Activated CD4-positive, alpha-beta T cell treated with anti-CD3 and anti-CD28 coated beads, Interleukin-10, Interleukin-2, amounts not matched to agents 100 ng/mL and 50 ng/mL, durations not matched to agents 16 hours and 8 hours (primary cell): ENCODE measurements around the gene LY6G5C.

Experiments
- DNase-seq: peaks from one replicate; pipeline ENCODE4 v3.0.0-alpha.2; 2020

LY6G5C gene

GRCh38 chr6:31660381-31661261 lies 20.2 kb downstream of the LY6G5C start, which contains the start of gene C6orf47:
Gene C6orf47, minus strand, starts transcription at chr6:31660778. Its CDS starts 831 bp downstream, at chr6:31659947.
- peak; percentile 88 for DNase-seq

GRCh38 chr6:31659649-31660380 lies 21.1 kb downstream of the LY6G5C start:
- peak; percentile 52 for DNase-seq

- no peak for DNase-seq
Measured at GRCh38 chr6:31658983-31659648, 21.8 kb downstream of the LY6G5C start.

GRCh38 chr6:31658158-31658688 lies 22.6 kb downstream of the LY6G5C start:
- DNase-seq: no peak

DNA sequence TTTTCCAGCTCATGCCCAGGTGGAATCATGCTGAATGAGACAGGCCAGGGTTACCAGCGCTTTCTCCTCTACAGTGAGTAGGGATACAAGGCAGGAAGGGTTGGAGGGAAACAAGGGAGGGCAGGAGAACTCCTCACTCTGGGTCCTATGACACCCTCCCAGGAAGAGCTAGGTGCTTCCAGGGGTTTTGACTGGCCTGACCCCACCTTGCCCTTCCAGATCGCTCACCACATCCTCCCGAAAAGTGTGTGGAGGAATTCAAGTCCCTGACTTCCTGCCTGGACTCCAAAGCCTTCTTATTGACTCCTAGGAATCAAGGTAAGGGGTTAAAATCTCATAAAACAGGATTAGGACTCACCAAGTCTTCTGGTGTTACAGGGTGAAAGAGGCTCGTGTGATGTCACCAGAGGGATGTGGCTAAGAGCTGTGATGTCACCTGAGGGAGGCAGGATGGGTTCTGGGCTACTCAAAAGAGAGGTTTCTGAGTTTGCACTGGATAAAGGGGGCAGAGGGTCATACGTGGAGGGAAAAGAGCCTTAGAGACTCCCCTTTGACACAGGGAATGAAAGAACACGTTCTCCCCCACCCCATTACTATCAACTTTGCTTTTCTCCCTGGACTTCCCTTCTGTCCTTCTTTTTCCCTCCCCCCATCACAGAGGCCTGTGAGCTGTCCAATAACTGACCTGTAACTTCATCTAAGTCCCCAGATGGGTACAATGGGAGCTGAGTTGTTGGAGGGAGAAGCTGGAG lies 23.3 kb downstream of the LY6G5C start:
- DNase-seq: peak; percentile 45

GRCh38 chr6:31655349-31656237 lies 25.3 kb downstream of the LY6G5C start, which contains the start of gene APOM:
Gene APOM, plus strand, starts transcription at chr6:31655894. Its CDS starts 73 bp downstream, at chr6:31655967.
- no peak for DNase-seq

- no peak for DNase-seq
Measured at GRCh38 chr6:31654574-31655348, 26.1 kb downstream of the LY6G5C start.

GRCh38 chr6:31652925-31653724 lies 27.7 kb downstream of the LY6G5C start:
- peak; percentile 92 for DNase-seq

GRCh38 chr6:31651602-31652191 lies 29.2 kb downstream of the LY6G5C start:
- DNase-seq: peak; percentile 77

DNA sequence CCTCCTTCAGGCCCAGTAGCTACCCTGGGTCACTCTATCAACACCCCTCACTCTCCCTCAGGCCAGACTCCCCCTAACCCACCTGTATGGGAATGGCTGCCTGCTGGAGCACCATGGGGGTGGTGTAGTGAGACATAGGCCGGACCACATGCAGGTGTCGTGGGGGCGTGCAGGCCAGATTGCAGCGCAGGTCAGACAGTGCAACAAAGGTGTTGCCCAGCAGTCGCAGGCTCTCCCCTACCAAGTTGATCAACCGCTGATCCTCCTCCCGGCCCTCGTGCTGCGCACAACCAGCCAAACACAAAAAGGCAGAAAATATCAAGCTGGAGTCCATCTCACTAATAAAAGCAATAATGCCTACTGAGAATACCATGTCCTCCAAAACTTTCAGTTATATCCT lies 35.5 kb downstream of the LY6G5C start:
- no peak for DNase-seq

GRCh38 chr6:31643818-31644454 lies 36.9 kb downstream of the LY6G5C start:
- no peak for DNase-seq

DNA sequence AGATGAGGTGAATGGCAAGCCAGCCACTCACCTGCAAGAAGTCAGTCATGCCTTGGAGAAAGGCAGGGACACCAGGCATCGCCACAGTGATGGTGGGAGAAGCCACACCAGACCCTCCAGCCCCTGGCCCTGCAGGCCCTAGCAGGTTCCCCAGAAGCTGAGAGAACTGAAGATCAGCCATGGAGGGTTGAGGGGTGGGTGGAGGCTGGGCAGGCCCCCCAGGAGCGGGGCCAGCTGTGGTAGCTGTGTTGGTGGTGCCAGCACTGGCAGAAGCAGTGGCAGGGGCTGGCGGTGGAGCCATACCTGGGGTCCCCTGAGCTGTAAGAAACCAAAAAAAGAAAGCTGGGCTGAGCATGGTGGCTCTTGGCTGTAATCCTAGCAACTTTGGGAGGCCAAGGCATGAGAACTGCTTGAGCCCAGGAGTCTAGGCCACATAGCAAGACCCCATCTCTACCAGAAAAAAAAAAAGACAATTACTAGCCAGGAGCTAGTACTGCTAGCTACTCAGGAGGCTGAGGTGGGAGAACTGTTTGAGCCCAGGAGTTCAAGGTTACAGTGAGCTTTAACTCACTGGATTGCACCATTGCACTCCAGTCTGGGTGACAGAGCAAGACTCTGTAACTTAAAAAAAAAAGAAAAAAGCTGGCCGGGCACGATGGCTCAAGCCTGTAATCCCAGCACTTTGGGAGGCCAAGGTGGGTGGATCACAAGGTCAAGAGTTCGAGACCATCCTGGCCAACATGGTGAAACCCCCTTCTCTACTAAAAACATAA lies 37.9 kb downstream of the LY6G5C start:
- no peak for DNase-seq

- no peak for DNase-seq
Measured at GRCh38 chr6:31641370-31641769, 39.5 kb downstream of the LY6G5C start.

- no peak for DNase-seq
Measured at GRCh38 chr6:31640612-31641011, 40.3 kb downstream of the LY6G5C start.

DNA sequence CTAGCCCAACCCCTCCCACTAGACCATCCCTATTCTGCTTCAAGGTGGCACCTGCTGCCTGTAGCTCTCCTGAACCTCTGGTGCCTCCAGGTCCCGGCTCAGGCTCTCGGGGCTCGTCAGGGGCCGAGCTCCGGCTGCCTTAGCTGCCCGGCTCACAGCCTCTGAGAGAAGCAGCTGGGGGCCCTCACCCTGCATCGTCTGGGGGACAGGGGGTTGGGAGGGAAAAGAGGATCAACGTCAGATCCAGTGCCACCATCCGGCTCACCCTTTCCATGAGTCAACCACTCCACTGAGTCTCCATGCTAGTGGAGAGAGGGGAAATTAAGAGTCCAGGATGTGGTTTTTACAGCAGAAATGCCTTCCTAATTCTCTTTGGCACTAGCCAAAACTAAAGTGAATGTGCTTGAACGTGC lies 41.4 kb downstream of the LY6G5C start:
- DNase-seq: peak; percentile 36

DNA sequence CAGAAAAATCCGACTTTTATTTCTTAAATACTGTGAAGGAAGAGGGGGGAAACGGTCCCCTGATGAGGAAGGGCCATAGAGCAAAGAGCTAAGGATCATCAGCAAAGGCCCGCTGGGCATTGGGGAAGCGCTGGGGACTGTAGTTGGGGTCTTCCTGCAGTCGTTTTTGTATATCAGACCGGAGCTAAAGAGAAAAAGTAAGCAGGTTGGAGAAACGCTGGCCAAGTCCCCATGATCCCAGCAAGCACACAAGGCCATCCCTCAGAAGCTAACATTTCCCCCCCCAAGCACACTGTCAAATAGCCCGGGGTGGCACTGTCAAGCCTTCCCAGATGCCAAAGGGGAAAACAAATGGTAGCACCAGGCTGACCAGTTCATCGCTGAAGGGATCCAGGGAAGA lies 41.8 kb downstream of the LY6G5C start:
- DNase-seq: no peak

GRCh38 chr6:31636698-31637596 lies 43.9 kb downstream of the LY6G5C start:
- DNase-seq: no peak
